ENCODE measurements around the gene PIKFYVE. TPM values are rescaled to one million over a fixed set of nuclear protein-coding genes. Genes with fewer than 3 reads are reported as not detected.

Gene PIKFYVE
- total RNA-seq, 2 experiments from 2014 or later: 29.7 to 50.0 TPM

DNA sequence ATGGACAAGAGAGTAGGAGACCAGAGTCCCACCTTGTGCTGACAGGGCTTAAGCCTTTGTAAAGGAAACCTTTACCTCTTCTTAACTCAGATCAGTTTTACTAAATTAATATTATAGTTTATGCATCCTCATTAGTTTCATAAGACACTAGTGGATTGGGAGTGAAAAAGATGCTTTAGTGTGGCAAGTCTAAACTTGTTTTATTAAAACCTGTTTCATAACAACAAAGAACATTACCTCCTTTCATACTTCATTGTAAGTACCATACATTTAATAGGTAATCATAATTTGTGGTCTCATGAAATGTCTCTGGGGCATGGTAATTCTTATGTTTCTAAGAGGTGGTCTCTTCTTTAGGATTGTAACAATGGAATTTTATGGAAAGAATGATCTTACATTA, 63.4 kb downstream of the PIKFYVE start:
- no peaks in the 10 kb centered on the region for H3K4me1 ChIP-seq (ENCODE audit: insufficient read depth, low read length, poor library complexity, severe bottlenecking)
- no peaks in the 10 kb centered on the region for H4K20me1 ChIP-seq (ENCODE audit: insufficient read depth, low read length)
- no peak overlapping the region for H3K27ac ChIP-seq (ENCODE audit: low read depth, low read length, poor library complexity, severe bottlenecking)
- H3K9me3 ChIP-seq (ENCODE audit: low read length): no peaks in the 10 kb centered on the region
- H3K4me3 ChIP-seq (ENCODE audit: low read depth, low read length, poor library complexity, severe bottlenecking): no peak overlapping the region
- no peaks in the 10 kb centered on the region for H3K9me2 ChIP-seq (ENCODE audit: insufficient read depth, low read length)
- intact Hi-C loops (cut with micrococcal nuclease; ENCODE audit: unreplicated experiment): no loop called here
- ChIA-PET CTCF (ENCODE audit: unreplicated experiment) (no interaction called here), POLR2A (no interaction called here)
- H2AFZ ChIP-seq (ENCODE audit: low read length): no peak overlapping the region
- H3K36me3 ChIP-seq (ENCODE audit: insufficient read depth, low read length): peaks cover 95% of the 10 kb centered on the region
- no peaks in the 10 kb centered on the region for H3K79me2 ChIP-seq (ENCODE audit: insufficient read depth, low read depth, low read length)
- H3K4me2 ChIP-seq (ENCODE audit: low read length): no peak overlapping the region
- DNase-seq (ENCODE audit: low spot score): no peak
- BruUV-seq (replicated peaks): no TSS peak
- no peak for TF ChIP-seq EZH2phosphoT487 (IDR thresholded peaks at IDR 0.05; ENCODE audit: borderline replicate concordance, low read depth, low read length)
- TF ChIP-seq, protein P1, sequence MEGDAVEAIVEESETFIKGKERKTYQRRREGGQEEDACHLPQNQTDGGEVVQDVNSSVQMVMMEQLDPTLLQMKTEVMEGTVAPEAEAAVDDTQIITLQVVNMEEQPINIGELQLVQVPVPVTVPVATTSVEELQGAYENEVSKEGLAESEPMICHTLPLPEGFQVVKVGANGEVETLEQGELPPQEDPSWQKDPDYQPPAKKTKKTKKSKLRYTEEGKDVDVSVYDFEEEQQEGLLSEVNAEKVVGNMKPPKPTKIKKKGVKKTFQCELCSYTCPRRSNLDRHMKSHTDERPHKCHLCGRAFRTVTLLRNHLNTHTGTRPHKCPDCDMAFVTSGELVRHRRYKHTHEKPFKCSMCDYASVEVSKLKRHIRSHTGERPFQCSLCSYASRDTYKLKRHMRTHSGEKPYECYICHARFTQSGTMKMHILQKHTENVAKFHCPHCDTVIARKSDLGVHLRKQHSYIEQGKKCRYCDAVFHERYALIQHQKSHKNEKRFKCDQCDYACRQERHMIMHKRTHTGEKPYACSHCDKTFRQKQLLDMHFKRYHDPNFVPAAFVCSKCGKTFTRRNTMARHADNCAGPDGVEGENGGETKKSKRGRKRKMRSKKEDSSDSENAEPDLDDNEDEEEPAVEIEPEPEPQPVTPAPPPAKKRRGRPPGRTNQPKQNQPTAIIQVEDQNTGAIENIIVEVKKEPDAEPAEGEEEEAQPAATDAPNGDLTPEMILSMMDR (conservative IDR thresholded peaks at IDR 0.05; ENCODE audit: low read length): no peak

DNA sequence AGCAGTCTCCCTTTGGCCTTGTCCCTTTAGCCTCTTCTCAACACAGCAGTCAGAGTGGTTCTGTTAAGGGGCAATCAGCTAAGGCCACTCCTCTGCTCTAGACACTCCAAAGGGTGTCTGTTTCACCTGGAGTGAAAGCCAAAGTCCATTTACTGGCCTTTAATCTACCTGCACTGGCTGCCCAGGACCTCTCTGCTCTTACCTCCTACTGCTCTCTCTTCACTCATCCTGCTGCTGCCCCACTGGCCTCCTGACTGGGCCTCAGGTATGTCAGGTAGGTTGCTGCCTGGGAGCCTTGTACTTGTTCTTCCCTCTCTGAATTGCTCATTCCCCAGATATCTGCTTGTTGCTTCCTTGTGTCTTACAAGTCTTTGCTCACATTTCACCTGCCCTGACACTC, 68.2 kb downstream of the PIKFYVE start:
- peaks cover 93% of the 10 kb centered on the region for H3K36me3 ChIP-seq (ENCODE audit: insufficient read depth, low read length)
- no TSS peak for BruUV-seq (replicated peaks)
- POLR2A ChIA-PET: interaction anchor here (0.6 kb wide), 1 partner anchor 19 kb away, joined by 3 read pairs; no protein-coding TSS in a partner anchor
- no peaks in the 10 kb centered on the region for H3K4me1 ChIP-seq (ENCODE audit: insufficient read depth, low read length, poor library complexity, severe bottlenecking)
- H2AFZ ChIP-seq (ENCODE audit: low read length): no peak overlapping the region
- no peak overlapping the region for H3K27ac ChIP-seq (ENCODE audit: low read depth, low read length, poor library complexity, severe bottlenecking)
- H3K4me2 ChIP-seq (ENCODE audit: low read length): no peak overlapping the region
- intact Hi-C loops (cut with micrococcal nuclease; ENCODE audit: unreplicated experiment): no loop called here
- CTCF ChIA-PET (ENCODE audit: unreplicated experiment): no interaction called here
- H3K4me3 ChIP-seq (ENCODE audit: low read depth, low read length, poor library complexity, severe bottlenecking): no peak overlapping the region
- no peak for DNase-seq (ENCODE audit: low spot score)
- H4K20me1 ChIP-seq (ENCODE audit: insufficient read depth, low read length): no peaks in the 10 kb centered on the region
- H3K79me2 ChIP-seq (ENCODE audit: insufficient read depth, low read depth, low read length): no peaks in the 10 kb centered on the region
- no peak for TF ChIP-seq EZH2phosphoT487 (IDR thresholded peaks at IDR 0.05; ENCODE audit: borderline replicate concordance, low read depth, low read length)
- TF ChIP-seq, protein P1 (conservative IDR thresholded peaks at IDR 0.05; ENCODE audit: low read length): no peak
- H3K9me2 ChIP-seq (ENCODE audit: insufficient read depth, low read length): no peaks in the 10 kb centered on the region
- no peaks in the 10 kb centered on the region for H3K9me3 ChIP-seq (ENCODE audit: low read length)

DNA sequence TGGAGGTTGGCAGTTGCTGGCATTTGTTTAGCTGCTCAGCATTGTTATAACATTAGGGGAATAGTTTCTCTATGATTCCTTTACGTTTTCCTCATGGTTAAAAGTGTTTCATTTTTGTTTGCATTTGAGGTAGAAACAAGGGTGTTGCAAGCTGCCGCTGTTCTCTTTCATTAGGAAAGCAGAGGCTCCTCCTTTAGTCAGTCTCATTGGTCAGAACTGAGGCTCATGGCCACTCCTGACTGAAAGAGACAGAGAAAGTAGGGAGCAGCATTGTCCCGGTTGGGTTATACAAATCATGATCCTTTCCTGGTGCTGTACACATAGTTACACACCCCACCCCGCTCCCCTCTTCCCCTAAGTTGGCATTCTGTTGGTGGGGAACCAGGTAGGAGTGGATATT, 80.7 kb downstream of the PIKFYVE start:
- intact Hi-C loops (cut with micrococcal nuclease; ENCODE audit: unreplicated experiment): no loop called here
- H3K9me3 ChIP-seq (ENCODE audit: low read length): no peaks in the 10 kb centered on the region
- TF ChIP-seq EZH2phosphoT487 (IDR thresholded peaks at IDR 0.05; ENCODE audit: borderline replicate concordance, low read depth, low read length): no peak
- TF ChIP-seq, protein P1 (conservative IDR thresholded peaks at IDR 0.05; ENCODE audit: low read length): no peak
- H3K4me2 ChIP-seq (ENCODE audit: low read length): no peak overlapping the region
- H3K27ac ChIP-seq (ENCODE audit: low read depth, low read length, poor library complexity, severe bottlenecking): no peak overlapping the region
- no peak overlapping the region for H2AFZ ChIP-seq (ENCODE audit: low read length)
- H3K4me1 ChIP-seq (ENCODE audit: insufficient read depth, low read length, poor library complexity, severe bottlenecking): no peaks in the 10 kb centered on the region
- no TSS peak for BruUV-seq (replicated peaks)
- no peak for DNase-seq (ENCODE audit: low spot score)
- H3K9me2 ChIP-seq (ENCODE audit: insufficient read depth, low read length): no peaks in the 10 kb centered on the region
- H3K36me3 ChIP-seq (ENCODE audit: insufficient read depth, low read length): peaks cover 93% of the 10 kb centered on the region
- ChIA-PET CTCF (ENCODE audit: unreplicated experiment) (no interaction called here), POLR2A (interaction anchor here (0.6 to 1.9 kb wide), 6 partner anchors 11 to 1767 kb away, joined by 3 to 5 read pairs (median 3); no protein-coding TSS in a partner anchor)
- H4K20me1 ChIP-seq (ENCODE audit: insufficient read depth, low read length): peaks cover 3% of the 10 kb centered on the region; the same call in 1 of the 2 replicates
- no peak overlapping the region for H3K4me3 ChIP-seq (ENCODE audit: low read depth, low read length, poor library complexity, severe bottlenecking)
- no peaks in the 10 kb centered on the region for H3K79me2 ChIP-seq (ENCODE audit: insufficient read depth, low read depth, low read length)

All from OCI-LY7 (cell line).